GM21515 (cell line): ENCODE measurements around the gene NRARP.
A peak's percentile ranks its signal among the peaks of the same experiment; 100 is the strongest.

ENCODE experiments used
- ATAC-seq: cut with Tn5 transposase; IDR thresholded peaks from one replicate; pipeline ENCODE4 v1.9.1; 2021; ENCODE audit not compliant: unreplicated experiment

The NRARP gene

GRCh38 chr9:137278721-137279711 is 23.1 kb downstream of the NRARP start:
- ATAC-seq: no peak

GRCh38 chr9:137278061-137278701 is 23.9 kb downstream of the NRARP start:
- no peak for ATAC-seq

GRCh38 chr9:137277329-137278041 is 24.6 kb downstream of the NRARP start, which contains the start of gene TOR4A:
TOR4A (plus strand) TSS chr9:137277726; CDS start chr9:137278690, 964 bp downstream.
- peak; percentile 53 for ATAC-seq

DNA sequence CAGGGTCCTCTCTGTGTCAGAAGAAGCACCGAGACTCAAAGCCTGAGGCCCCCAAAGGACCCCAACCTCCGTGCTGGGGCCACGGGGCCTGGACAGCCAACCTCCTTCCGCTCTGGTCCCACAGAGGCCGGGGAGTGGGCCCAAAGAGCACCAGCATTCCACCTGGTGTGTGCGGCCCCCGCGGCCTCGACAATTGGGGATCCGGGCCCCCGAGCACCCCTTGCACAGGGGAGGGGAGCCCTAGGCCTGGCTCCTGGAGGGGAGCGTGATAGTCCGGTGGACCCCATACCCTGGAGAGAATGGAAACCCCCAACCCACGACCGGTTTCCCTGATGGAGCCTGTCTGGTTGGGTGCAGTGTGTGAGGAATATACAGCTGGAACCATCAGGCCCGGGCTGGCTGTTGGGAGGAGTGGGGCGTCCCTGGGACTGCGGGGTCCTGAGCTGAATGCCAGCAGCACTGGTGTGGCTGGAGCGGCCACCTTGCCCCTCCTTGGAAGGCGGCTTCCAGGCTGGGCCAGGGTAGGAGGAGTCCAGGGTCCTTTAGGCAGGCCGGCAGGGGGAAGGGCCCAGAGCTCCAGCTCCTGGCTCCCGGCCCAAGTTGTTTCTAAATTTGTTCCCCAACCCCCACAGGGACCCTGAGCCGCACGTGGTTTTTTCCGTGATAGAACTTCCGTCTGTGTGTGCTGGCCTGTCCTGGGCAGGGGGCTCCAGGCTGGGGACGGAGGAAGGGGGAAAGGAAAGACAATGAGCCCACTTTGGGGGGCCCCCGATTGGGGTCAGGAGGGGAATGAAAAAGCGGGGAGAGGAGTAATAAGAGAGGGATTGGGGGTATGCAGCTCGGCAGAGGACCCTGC is 25.4 kb downstream of the NRARP start:
- no peak for ATAC-seq

DNA sequence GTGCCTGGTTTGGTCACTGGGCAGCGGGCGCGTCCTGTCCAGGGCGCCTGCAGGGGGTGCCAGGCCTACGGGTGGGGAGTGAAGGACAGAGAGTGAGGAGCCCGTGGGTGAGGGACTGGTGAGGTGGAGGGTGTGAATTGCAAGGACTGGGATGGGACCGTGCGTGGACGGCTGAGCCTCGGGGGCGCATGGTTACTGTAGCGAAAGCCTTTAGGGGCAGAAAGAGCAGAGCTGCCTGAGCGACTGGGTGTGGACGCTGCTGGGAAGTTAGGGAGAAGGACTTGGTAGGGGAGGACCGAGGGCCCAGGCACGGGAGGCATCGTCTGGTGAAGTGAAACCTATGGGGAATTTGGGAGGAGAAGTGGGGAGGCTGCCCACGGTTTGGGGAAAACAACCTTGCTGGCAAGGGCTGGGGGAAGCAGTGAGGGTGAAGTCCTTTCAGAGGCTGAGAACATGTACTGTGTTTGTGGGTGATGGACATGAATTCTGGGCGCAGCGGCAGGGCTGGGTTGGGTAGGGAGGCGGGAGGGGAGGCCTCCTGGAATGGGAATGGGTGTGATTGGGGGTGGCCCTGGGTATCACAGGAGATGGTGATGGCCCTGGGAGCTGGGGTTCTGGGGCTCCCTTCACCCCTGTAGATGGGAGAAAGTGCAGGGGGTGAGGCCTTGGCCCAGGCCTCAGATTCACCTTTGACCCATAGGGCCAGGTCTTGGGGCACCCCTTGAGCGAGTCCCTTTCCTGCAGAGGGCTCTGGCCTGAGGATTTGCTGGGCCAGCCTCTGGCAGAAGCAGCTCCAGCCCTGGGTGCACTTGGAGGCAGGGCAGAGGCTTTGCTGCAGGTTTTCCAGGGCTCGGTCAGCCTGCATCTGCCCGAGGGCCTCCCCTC is 26.2 kb downstream of the NRARP start:
- no peak for ATAC-seq

- ATAC-seq: no peak
Observed at GRCh38 chr9:137275203-137275587, 26.9 kb downstream of the NRARP start.

DNA sequence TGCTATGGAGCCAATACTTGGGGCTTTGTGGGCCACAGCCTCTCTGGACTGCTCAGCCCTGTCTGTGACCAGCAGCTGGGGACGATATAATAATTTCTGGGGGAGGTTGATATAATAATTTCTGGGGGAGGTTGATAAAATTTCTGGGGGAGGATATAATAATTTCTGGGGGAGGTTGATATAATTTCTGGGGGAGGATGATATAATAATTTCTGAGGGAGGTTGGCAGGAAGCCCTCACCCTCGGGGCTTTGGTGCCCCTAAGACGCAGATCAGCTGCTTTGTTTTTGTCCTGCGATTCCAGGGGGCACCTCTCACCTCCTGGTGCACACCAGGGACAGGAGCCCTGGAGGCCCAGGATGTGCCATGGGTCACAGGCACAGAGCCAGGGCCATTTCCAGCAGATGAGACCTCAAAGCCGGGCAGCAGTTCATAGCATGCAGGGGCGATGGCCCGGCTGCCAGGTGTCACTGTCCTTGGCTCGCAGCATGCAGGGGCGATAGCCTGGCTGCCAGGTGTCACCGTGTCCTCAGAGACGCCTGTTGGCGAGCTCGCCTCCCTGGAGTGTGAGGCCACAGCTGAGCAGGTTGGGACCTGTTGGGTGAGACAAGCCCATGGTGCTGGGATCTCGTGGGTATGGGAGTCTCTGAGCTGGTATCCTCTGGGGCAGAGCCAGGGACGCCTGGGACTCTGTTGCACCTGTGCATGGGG is 28.3 kb downstream of the NRARP start:
- no peak for ATAC-seq

DNA sequence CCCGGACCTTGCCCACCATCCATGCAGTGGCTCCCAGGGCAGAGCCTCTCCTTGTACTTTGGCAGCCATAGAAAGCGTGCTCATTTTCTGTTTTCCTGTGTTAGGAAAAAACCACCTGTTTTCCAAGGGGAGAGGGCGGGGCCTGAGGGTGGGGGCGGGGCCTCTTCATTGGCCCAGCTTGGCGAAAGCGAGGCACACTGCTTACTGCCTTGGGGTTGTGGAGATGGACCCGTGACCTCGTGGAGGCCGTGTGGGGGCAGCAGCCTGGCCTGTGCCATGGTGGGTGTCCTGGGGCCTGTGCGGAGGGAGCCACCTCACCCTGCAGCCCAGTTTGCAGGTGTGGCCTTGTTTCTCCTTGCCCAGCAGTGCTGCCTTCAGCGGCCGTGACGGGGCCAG is 29.0 kb downstream of the NRARP start:
- ATAC-seq: no peak

- ATAC-seq: no peak
Observed at GRCh38 chr9:137272241-137273094, 29.6 kb downstream of the NRARP start.

GRCh38 chr9:137271696-137272076 is 30.4 kb downstream of the NRARP start:
- ATAC-seq: no peak

DNA sequence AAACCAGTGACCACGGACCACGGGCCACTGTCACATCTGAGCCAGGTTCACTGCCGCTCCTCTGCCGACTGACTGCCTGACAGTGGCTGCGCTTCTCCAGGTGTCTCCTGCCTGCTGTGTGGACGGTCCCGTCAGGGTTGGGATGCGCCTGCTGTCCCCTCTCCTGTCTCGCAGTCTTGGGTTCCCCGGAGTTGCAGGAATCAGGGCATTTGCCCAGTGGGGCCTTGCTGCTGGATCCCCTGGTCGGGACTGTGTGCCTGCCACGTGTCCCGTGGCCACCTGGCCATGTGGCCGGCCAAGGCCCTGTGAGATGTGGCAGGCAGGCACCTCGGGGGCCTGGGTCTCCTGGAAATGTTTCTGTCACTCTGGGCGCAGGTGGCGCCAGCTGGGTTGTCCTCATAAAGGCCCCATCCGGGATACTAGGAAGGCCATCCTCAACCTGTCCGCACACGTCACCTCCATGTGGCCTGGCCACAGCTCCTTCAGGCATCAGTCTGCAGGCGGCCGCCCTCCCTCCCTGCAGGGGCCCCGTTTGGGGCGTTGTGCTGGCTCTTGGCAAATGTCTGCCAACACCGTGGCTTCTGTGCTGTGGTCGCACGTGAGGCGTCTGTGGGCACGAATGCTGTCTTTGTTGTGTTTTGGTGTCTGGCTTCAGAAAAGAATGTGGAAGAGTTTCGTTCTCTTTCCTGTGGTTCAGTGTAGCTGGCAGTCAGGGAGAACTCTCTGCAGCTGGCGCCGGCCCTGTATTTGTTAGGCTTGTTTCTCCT is 31.0 kb downstream of the NRARP start:
- no peak for ATAC-seq

DNA sequence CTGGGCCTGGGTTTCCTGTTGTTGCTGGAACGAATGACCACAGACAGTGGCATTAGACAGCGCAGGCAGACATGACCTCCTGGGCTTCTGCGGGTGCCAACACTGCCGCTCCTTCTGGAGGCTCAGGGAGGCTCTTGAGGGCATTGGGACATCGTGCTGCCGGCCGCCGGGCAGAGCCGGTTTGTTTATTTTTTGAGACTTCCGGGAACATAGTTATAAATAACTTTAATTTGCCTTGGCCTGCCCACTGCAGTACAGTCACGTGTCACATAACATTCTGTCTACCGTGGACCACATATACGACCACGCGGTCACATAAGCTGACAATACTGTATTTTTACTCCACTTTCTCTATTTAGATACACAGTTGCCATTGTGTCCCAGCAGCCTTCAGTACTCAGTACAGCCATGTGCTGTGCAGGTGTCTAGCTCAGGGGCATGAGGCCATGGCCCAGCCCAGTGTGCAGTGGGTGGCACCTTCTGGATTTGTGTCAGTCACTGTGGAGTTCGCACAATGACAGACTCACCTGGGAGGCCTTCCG is 32.8 kb downstream of the NRARP start:
- no peak for ATAC-seq

GRCh38 chr9:137268538-137269201 is 33.4 kb downstream of the NRARP start:
- ATAC-seq: no peak

- no peak for ATAC-seq
Observed at GRCh38 chr9:137267933-137268355, 34.1 kb downstream of the NRARP start.

DNA sequence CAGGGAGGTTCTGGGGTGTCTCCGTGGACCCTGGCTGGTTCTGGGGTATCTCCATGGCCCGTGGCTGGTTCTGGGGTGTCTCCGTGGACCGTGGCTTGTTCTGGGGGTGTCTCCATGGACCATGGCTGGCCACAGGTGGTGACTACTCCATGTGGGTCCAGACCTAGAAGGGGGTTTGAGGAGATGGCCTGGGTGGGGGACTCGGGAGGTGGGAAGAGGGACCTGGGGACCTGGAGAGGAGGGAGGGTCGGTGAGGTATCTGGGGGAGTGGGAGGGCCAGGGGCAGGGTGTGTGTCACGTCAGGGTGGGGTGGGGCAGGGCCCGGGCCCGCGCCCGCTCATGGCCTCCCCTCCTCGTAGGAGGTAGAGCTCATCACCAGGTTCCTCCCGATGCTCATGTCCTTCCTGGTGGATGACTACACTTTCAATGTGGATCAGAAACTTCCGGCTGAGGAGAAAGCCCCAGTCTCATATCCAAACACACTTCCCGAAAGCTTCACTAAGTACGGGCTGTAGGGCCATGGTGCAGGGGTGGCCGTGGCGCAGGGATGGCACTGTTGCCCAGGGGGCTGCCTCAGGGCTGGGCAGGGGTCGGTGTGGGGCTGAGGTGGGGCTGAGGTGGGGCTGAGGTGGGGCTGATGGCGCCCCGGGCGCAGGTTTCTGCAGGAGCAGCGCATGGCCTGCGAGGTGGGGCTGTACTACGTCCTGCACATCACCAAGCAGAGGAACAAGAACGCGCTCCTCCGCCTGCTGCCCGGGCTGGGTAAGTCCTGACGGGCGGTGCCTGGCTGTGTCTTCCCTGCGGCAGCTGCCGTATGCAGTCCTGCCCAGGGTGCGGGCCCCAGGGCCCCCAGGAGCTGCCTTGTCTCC is 35.3 kb downstream of the NRARP start:
- ATAC-seq: no peak

DNA sequence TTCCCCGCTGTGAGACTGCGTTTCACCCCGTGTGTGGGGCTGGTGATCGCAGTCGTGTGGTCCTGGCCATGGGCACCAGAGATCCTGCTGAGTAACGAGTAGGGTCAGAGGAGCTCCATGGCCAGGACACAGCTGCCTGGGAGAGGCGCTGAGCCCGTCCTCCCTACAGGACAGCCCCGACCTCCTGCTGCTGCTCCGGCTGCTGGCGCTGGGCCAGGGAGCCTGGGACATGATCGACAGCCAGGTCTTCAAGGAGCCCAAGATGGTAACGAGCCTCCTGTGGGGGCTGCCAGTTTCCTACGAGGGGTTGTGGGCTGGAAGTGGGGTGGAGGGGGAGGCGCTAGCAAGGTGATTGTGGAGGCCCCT is 35.9 kb downstream of the NRARP start:
- no peak for ATAC-seq
